ENCODE measurements around the gene TGFB1.
A peak's percentile ranks its signal among the peaks of the same experiment; 100 is the strongest.

The TGFB1 gene

DNA sequence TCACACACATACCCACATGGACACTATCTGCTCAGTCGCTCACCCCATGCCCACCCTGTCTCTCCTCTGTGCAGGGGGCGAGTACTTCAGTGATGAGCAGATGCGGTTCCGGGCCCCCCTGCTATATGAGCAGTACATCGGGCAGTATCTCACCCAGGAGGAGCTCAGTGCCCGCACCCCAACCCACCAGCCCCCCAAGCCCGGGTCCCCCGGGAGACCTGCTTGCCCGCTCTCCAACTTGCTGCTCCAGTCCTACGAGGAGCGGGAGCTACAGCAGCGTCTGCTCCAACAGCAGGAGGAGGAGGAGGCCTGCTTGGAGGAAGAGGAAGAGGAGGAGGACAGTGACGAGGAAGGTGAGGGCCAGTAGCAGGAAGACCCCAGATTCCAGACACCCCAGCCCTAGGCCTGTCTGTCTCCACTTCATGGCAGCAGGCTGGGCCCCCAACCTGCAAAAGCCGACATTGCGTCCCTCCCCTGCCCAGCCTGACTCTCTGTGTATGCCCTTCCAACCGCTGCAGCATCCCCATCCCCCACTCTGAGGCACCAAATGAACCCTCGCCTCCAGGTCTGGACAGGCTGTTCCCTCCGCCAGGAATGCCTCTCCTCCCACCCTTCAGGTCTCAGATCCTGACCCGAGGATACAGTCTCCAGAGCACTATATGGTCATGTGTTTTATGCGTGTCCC lies 34.1 kb downstream of the TGFB1 start:
- no peak for DNase-seq

- no peak for DNase-seq
Observed at GRCh38 chr19:41318696-41319499, 34.8 kb downstream of the TGFB1 start.

DNA sequence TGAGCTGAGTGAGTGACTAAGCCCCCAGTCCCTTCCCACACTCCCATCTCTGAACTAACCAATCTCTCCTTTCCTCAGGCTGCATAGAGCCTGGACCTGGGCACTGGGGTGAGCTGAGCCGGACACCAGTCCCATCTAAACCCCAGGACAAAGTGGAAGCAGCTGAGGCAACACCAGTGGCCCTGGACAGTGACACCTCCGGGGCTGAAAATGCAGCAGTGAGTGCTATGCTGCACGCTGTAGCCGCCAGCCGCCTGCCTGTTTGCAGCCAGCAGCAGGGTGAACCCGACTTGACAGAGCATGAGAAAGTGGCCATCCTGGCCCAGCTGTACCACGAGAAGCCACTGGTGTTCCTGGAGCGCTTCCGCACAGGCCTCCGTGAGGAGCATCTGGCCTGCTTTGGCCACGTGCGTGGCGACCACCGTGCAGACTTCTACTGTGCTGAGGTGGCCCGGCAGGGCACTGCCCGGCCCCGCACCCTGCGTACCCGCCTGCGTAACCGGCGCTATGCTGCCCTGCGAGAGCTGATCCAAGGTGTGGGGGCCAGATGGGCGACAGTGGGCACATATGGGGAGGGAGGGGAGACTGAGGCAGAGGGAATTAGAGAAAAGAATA lies 37.3 kb downstream of the TGFB1 start:
- DNase-seq: no peak

- DNase-seq: no peak
Observed at GRCh38 chr19:41311613-41312012, 42.1 kb downstream of the TGFB1 start.

GRCh38 chr19:41311072-41311471 lies 42.6 kb downstream of the TGFB1 start:
- no peak for DNase-seq

GRCh38 chr19:41310033-41310831 lies 43.5 kb downstream of the TGFB1 start, which contains the start of gene CCDC97:
TSS of gene CCDC97 (plus strand) at chr19:41310172. CDS start at chr19:41310311, 139 bp downstream.
- peak; percentile 17 for DNase-seq

GRCh38 chr19:41309180-41310032 lies 44.3 kb downstream of the TGFB1 start:
- DNase-seq: no peak

DNA sequence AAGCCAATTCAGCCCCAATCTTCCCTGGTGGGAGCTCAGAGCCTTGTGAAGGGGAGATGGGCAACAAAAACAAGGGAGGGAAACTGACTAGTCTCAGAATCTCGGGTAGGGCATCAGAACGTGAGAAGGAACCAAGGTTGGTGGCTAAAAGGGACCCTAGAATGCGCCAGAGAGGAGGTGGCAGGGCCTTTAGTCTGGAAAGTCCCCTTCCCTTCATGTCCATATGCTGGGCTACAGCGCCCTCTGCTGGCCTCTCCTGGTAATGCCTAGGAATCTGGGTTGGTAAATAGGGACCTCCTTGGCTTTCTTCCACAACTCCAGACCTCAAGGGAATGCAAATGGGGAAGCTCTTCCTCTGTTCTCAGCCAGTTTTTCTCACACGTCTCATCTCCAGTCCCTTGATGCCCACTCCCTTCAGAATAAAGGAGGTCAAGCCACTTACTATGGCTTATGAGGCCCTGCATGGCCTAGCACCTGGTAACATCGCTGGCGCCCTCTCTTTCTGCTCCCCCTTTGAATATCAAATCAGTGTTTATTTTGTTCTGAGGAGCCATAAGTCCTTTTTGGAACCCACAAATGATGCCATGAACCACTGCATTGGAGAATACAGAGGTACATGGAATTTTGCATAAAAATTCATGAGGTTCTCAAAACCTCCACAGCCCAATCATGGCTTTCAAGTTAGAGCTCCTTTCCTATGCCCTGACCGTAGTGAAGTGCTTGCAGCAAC lies 45.1 kb downstream of the TGFB1 start:
- peak; percentile 45 for DNase-seq

DNA sequence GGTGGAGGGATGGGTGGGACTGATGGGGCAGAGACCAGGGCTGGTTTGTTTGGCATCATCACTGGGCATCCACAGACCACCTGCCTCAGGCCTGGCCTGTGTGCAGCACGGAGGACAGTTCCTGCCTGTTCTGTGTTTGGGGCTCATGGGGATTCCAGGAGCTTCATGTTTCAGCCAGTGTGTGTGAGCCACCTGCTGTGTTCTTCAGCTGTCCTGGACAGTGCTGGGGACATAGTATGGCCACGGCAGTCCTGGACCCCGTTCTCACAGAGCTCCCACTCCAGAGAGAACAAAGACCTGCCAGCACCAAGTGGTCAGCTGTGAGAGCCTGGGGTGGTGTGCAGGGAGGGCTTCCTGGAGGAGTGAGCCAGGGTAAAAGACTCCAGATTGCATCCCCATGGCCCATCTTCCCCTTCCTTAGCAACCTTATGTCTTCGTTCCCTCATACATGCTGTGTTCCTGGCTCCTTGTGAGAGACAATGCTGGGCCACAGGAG lies 45.7 kb downstream of the TGFB1 start:
- no peak for DNase-seq

DNA sequence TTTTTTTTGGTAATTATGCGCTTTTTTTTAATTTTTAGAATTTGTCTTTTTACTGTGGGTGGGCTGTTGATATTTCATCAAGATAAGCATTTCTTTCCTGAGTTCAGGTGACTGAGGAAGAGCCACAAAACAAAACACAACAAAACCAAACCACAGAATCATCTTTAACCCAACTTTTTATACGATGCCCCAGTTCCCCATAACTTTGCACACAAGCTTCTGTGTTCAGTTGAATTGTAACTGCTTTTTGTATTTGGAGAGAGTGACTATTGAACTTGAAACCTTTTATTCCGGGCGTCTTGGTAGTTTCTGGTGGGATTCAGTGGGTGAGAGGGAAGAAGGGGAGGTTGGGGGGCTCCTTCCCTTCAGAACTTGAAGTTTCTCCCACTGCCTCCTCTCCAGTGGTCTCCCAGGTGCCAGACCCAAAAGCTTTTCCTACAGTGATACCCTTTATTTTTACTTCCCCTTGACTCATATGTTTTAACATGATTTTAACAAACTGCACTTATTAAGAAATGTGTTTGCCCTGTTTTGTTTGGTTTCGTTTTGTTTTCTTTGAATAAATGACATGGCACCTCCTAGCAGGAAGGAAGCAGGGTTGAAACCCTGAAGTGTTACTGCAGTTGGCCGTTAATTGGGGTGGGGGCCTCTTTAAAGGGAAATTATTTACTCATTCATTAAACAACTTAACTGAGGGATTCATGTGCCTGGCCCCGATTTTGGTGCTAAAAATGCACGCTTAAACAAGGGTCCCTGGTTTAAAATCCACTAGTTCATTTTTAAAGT lies 46.4 kb downstream of the TGFB1 start:
- DNase-seq: no peak

DNA sequence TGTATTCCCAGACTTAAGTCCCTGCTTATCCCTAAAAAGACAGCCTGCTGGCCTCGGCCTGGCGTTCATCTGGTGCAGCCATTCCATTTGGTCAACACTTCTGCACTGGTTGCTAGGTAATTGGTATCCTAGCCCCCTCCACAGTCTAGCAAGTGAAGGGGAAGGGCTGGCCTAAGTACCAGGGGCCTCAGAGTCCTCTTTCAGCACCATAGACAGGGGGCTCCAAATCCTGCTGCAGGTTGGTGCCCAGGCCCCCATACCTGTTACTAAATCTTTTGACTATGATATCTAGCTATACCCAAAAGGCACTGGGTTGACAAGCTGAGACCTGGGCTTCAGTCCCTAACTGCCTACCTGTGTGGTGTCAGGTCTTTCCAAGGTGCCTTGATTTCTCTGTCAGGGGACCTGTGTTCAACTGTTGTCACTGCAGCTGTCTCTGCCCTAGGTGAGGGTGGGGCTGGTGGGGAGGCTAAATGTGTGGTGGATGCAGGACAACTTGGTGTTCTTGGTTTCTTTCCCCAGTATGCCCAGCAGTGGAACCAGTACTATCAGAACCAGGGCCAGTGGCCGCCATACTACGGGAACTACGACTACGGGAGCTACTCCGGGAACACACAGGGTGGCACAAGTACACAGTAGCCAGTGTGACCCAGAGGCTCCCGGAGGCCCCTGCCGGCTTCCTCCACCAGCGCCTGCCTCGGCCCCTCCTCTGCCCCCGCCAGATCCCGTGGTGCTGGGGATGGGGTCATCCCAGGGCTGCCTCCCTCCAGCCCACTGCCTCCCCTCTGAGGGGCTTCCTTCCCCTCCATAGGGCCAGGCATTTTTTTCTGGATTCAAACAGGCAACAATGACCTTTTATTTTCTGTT lies 47.6 kb downstream of the TGFB1 start:
- DNase-seq: no peak

DNA sequence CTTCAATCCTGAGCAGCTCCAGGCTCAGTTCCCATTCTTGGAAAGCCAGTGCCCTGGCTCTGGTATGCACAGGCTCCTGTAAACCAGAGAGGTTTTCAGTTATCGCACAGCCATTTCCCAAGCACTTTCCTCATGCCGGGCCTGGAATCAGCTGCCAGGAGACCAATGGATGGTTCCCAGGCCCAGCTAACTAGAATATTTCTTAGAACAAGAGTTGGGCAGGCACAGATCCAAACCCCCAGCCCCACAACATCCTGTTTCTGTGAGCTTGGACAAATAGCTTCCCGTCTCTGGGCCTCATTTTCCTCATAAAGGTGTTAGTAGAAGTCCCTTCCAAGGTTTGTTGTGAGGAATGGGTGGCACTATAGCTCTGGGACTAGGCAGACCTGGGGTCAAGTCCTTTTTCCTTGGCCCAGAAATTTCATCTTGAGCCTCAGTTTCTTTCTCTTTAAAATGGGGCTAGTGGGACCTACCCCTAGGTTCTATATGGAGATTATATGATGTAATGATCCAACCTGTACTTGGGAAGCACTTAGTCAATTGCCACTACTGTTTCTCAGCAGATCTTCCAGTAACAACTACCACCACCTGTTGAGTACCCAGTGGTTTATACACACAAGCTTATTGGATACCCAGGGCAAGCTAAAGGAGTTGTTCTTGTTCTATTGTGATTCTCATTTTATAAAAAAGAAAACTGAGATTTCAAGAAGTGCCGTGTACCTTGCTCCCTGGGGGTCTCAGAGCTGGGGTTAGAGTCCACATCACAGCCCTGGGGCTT lies 48.8 kb downstream of the TGFB1 start:
- DNase-seq: no peak

GRCh38 chr19:41303954-41304353 lies 49.8 kb downstream of the TGFB1 start:
- no peak for DNase-seq

DNA sequence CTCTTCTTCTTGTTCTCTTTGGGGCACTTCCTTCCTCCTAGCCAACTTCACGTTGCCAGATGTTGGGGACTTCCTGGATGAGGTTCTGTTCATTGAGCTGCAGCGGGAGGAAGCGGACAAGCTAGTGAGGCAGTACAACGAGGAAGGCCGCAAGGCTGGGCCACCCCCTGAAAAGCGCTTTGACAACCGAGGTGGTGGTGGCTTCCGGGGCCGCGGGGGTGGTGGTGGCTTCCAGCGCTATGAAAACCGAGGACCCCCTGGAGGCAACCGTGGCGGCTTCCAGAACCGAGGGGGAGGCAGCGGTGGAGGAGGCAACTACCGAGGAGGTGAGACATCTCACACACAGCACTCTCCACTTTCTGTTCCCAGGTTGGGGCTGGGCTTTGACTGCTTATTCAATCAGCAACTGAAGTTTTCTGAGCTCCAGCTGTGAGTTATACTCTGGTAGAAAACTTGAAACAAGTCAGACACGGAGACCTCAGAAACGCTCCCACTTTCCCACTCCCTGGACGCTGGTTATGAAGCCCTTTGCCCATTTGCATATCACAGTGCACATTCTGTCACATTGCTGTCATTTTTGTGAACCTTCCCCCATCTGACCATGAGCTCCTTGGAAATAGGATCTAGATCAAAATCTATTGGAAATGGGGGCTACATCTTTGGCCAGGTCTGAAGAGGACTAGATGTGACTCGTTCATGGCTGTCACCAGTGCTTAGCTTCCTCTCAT lies 50.9 kb downstream of the TGFB1 start:
- no peak for DNase-seq

GRCh38 chr19:41300555-41300954 lies 53.2 kb downstream of the TGFB1 start:
- no peak for DNase-seq

- DNase-seq: no peak
Observed at GRCh38 chr19:41299755-41300089, 54.0 kb downstream of the TGFB1 start.

DNA sequence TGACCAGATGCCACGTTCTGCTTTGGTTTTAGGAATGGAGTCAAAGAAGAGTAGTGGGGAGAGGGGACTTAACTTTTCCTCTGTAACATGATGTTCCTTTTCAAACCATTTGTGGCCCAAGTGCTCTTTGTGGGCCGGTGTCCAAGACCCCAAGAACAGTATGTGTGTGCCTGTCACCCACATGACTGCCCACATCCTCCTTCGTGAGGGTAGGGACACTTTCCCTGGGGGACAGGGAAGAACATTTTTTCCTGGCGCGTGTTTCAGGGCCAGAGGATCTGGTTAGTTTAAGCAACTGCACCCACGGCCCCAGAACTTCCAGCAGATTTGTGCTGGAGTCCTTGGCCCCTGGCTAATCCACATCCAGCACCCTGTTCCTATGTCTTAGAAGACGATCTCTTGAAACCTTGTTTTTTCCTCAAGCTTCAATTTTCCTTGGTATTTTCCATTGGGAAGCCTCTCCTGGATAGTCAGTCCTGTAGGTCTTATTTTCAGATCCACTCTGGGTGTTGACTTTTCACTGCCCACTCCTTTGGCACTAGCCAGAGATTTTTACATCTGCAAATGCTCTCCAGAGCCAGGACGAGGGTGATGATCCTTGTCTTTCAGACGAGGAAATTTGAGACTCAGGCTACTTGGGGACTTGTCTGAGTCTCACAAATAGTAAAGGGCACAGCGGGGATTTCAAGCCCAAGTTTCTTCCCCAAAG lies 54.5 kb downstream of the TGFB1 start:
- no peak for DNase-seq

Data from NCI-H2081 treated with DMSO at 0.1 percent for 48 hours (cell line).